Keratinocyte (primary cell): ENCODE results near the gene MRC2. TPM values are rescaled to one million over a fixed set of nuclear protein-coding genes. Genes with fewer than 3 reads are reported as not detected.
"Not testable (repeated sequence)": the region's sequence is repeated elsewhere in the genome, so short reads cannot be mapped to it uniquely, and the experiment has no call there.

Experiments used
- DNase-seq: peaks from one replicate; pipeline ENCODE4 v3.0.0-alpha.2; 2011; ENCODE audit warnings: low read depth, missing footprints, low spot score
- FAIRE-seq: peaks from 2 replicates; lab custom pipeline; 2011; peaks lifted over from hg19 to GRCh38; lab: Jason Lieb, UNC
- H2AFZ ChIP-seq: 2 replicates; pipeline ENCODE4 v1.6.0; 2012; ENCODE audit warnings: low read length, control low read depth, inconsistent platforms; ENCODE audit not compliant: control insufficient read depth
- H3K27ac ChIP-seq: 2 replicates; pipeline ENCODE4 v1.5.1; 2011; ENCODE audit warnings: low read length; ENCODE audit not compliant: control insufficient read depth, insufficient read depth
- H3K27me3 ChIP-seq: 3 replicates; pipeline ENCODE4 v1.6.0; 2011; ENCODE audit warnings: low read length; ENCODE audit not compliant: control insufficient read depth, insufficient read depth; ENCODE audit errors: extremely low read depth
- H3K36me3 ChIP-seq, 2 experiments: 2 replicates in 1 of 2; 3 replicates in 1 of 2; pipeline ENCODE4 v1.5.1; 2011; ENCODE audit warnings: low read length in 2 of 2, mild to moderate bottlenecking in 1 of 2; ENCODE audit not compliant: control insufficient read depth in 2 of 2, insufficient read depth in 2 of 2; ENCODE audit errors: extremely low read depth in 1 of 2
- H3K4me1 ChIP-seq: 3 replicates; pipeline ENCODE4 v1.5.1; 2011; ENCODE audit warnings: low read length; ENCODE audit not compliant: control insufficient read depth, insufficient read depth; ENCODE audit errors: extremely low read depth
- H3K4me2 ChIP-seq: 3 replicates; pipeline ENCODE4 v1.6.0; 2011; ENCODE audit warnings: low read depth, low read length; ENCODE audit not compliant: control insufficient read depth, insufficient read depth; ENCODE audit errors: extremely low read depth
- H3K4me3 ChIP-seq, 3 experiments: fragments of 200-600 bp in 1 of 3; sonication (generic) in 1 of 3; 2 replicates in 2 of 3; 3 replicates in 1 of 3; pipeline ENCODE4 v1.5.1; 2011 to 2016; ENCODE audit warnings: low read length in 3 of 3, mild to moderate bottlenecking in 3 of 3, control low read depth in 2 of 3, inconsistent platforms in 1 of 3, low read depth in 1 of 3, mixed read lengths in 1 of 3, mixed run types in 1 of 3, moderate library complexity in 1 of 3; ENCODE audit not compliant: control insufficient read depth in 2 of 3, insufficient read depth in 2 of 3; ENCODE audit errors: extremely low read depth in 1 of 3
- H3K79me2 ChIP-seq: 2 replicates; pipeline ENCODE4 v1.6.0; 2012; ENCODE audit warnings: low read length; ENCODE audit not compliant: control insufficient read depth, insufficient read depth
- H3K9ac ChIP-seq: 3 replicates; pipeline ENCODE4 v1.6.0; 2011; ENCODE audit warnings: low read length; ENCODE audit not compliant: control insufficient read depth, insufficient read depth; ENCODE audit errors: extremely low read depth
- H3K9me1 ChIP-seq: 3 replicates; pipeline ENCODE4 v1.6.0; 2011; ENCODE audit warnings: low read length; ENCODE audit not compliant: control insufficient read depth, insufficient read depth; ENCODE audit errors: extremely low read depth
- H3K9me3 ChIP-seq: 2 replicates; pipeline ENCODE4 v1.5.1; 2012; ENCODE audit warnings: low read depth, low read length; ENCODE audit not compliant: control insufficient read depth
- H4K20me1 ChIP-seq: 3 replicates; pipeline ENCODE4 v1.6.0; 2011; ENCODE audit warnings: low read length; ENCODE audit not compliant: control insufficient read depth, insufficient read depth; ENCODE audit errors: extremely low read depth
- EZH2 ChIP-seq: IDR thresholded peaks from one replicate; pipeline ENCODE4 v1.6.1; 2012; ENCODE audit warnings: inconsistent platforms, mild to moderate bottlenecking, low read length, moderate library complexity
- dilution Hi-C: fragments of 300-500 bp; cut with MboI; formaldehyde crosslinking; loops from one replicate; pipeline ENCODE4 v1.7.0; 2020; ENCODE audit warnings: low sequenced_read_pairs; ENCODE audit not compliant: extremely low pct_ligation_motif_present
- polyA plus RNA-seq, 5 experiments: library from polyadenylated mRNA; depleted of rRNA in 3 of 5; stranded (reverse) in 3 of 5; stranded (forward) in 1 of 5; unstranded in 1 of 5; fragments of >200 nt; gene quantifications; 1 replicate in 1 of 5; 2 replicates in 3 of 5; 3 replicates in 1 of 5; pipeline versions ENCODE4 v1.2.1 to v1.2.3, GENCODE V29; 2011 to 2012; ENCODE audit warnings: missing spikeins in 2 of 5, low read depth in 1 of 5, low replicate concordance in 1 of 5
- TF ChIP-seq, protein P1 (sequence below), 3 experiments: IDR thresholded peaks in 1 of 3; conservative IDR thresholded peaks in 1 of 3; optimal IDR thresholded peaks in 1 of 3; 2 replicates in 2 of 3; 3 replicates in 1 of 3; pipeline versions ENCODE3 to v1.5.1; 2011; ENCODE audit warnings: low read length in 3 of 3, mild to moderate bottlenecking in 3 of 3, moderate library complexity in 2 of 3, control low read depth in 1 of 3, inconsistent platforms in 1 of 3; ENCODE audit not compliant: insufficient read depth in 2 of 3; ENCODE audit errors: extremely low read depth in 1 of 3

The MRC2 gene
- polyA plus RNA-seq, 1 donor (not counting 4 experiments of a cell fraction or from before 2014, with no cell fraction given): 14.0 TPM

DNA sequence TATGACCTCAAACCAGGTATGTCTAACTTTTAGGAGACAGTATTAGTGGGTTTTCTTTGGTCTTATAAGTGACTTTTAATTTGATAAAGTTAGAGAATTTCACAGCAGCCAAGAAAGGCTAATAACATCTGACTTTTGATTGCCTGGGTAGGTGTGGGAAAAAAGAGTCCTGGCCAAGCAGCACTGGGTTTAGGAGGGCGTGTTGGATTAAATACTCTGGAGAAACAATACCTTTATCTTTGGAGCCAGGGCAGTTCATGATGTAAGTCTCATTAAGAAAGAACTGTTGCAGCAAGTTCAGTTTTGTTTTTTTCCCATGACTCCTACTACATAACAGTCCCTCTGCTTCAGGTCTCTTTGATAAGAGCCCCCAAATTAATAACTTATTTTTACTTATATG lies 26.7 kb upstream of the MRC2 start:
- no peaks in the 10 kb centered on the region for H3K9me3 ChIP-seq
- H3K4me2 ChIP-seq: no peak overlapping the region
- H3K9ac ChIP-seq: no peak overlapping the region
- H4K20me1 ChIP-seq: no peaks in the 10 kb centered on the region
- H3K36me3 ChIP-seq: peaks cover 8 to 28% of the 10 kb centered on the region in 2 experiments
- H3K4me3 ChIP-seq: no peak overlapping the region
- H3K4me1 ChIP-seq: no peaks in the 10 kb centered on the region
- TF ChIP-seq, protein P1, sequence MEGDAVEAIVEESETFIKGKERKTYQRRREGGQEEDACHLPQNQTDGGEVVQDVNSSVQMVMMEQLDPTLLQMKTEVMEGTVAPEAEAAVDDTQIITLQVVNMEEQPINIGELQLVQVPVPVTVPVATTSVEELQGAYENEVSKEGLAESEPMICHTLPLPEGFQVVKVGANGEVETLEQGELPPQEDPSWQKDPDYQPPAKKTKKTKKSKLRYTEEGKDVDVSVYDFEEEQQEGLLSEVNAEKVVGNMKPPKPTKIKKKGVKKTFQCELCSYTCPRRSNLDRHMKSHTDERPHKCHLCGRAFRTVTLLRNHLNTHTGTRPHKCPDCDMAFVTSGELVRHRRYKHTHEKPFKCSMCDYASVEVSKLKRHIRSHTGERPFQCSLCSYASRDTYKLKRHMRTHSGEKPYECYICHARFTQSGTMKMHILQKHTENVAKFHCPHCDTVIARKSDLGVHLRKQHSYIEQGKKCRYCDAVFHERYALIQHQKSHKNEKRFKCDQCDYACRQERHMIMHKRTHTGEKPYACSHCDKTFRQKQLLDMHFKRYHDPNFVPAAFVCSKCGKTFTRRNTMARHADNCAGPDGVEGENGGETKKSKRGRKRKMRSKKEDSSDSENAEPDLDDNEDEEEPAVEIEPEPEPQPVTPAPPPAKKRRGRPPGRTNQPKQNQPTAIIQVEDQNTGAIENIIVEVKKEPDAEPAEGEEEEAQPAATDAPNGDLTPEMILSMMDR (optimal IDR thresholded peaks at IDR 0.05 in 1 of 3, IDR thresholded peaks at IDR 0.05 in 1 of 3, conservative IDR thresholded peaks at IDR 0.05 in 1 of 3; ENCODE audit: extremely low read depth in 1 of 3, insufficient read depth in 2 of 3, low read length in 3 of 3): no peak
- no peak for TF ChIP-seq EZH2
- dilution Hi-C loops: no loop called here
- FAIRE-seq (no peak), DNase-seq (no peak)
- H3K79me2 ChIP-seq: no peaks in the 10 kb centered on the region
- no peaks in the 10 kb centered on the region for H3K27me3 ChIP-seq
- no peak overlapping the region for H2AFZ ChIP-seq
- H3K27ac ChIP-seq: no peak overlapping the region
- H3K9me1 ChIP-seq: peaks cover 2% of the 10 kb centered on the region

DNA sequence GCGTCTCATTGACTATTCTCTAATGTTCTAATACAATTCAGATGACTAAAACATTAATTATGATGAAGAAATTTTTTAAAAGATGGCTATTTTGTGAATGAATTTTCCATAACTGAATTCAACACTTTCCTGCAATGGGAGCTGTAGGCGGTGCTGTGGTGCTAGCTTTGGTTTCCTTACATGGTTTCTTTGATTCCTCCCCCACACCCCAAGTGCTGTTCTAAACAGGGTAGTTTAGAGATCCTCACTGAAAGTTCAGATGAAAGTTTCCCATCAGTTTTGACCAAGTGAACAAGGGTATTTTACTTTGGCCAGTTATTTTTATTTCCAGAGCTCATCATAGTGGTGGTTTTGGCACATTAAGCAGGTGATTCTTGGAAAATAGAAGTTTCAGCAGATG lies 26.0 kb upstream of the MRC2 start:
- dilution Hi-C loops: no loop called here

DNA sequence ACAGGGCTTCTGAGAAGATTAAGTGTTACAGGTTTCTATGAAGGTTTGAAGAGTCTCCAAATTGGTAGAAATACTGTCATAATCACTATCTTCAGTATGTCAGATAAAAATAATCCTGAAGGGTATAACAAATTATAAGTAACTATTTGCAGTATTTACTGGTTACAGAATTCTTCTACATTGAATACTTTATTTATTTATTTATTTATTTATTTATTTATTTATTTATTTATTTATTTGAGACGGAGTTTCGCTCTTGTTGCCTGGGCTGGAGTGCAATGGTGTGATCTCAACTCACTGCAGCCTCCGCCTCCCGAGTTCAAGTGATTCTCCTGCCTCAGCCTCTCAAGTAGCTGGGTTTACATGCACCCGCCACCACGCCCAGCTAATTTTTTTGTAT lies 23.7 kb upstream of the MRC2 start:
- H3K79me2 ChIP-seq, dilution Hi-C loops, H2AFZ ChIP-seq, H3K27me3 ChIP-seq, H3K4me2 ChIP-seq, H4K20me1 ChIP-seq, H3K4me3 ChIP-seq, H3K9ac ChIP-seq, H3K9me1 ChIP-seq, H3K27ac ChIP-seq, H3K4me1 ChIP-seq, H3K9me3 ChIP-seq, DNase-seq, FAIRE-seq: not testable (repeated sequence)
- H3K36me3 ChIP-seq: peaks cover 15 to 36% of the 10 kb centered on the region in 2 experiments

More for the DNA sequence above, 26.0 kb upstream of the MRC2 start:
- Histone ChIP-seq H3K4me2 (no peak overlapping the region), H3K9me3 (no peaks in the 10 kb centered on the region), H3K79me2 (no peaks in the 10 kb centered on the region), H3K27ac (no peak overlapping the region), H4K20me1 (no peaks in the 10 kb centered on the region), H3K9me1 (peaks cover 2% of the 10 kb centered on the region), H2AFZ (no peak overlapping the region), H3K9ac (no peak overlapping the region), H3K27me3 (no peaks in the 10 kb centered on the region), H3K36me3 (peaks cover 8 to 30% of the 10 kb centered on the region in 2 experiments), H3K4me3 (no peak overlapping the region), H3K4me1 (no peaks in the 10 kb centered on the region)
- FAIRE-seq (no peak), DNase-seq (no peak)
- no peak for TF ChIP-seq EZH2
- TF ChIP-seq, protein P1 (optimal IDR thresholded peaks at IDR 0.05 in 1 of 3, IDR thresholded peaks at IDR 0.05 in 1 of 3, conservative IDR thresholded peaks at IDR 0.05 in 1 of 3; ENCODE audit: extremely low read depth in 1 of 3, insufficient read depth in 2 of 3, low read length in 3 of 3): no peak
